OCI-LY3 (cell line): Measurements from ENCODE around the gene ADAMTS16.

Experiments used
- H2AFZ ChIP-seq: fragments of 200-600, 300-600 bp; shearing (Covaris generic); 2 replicates; pipeline ENCODE4 v1.6.0; 2014; ENCODE audit warnings: antibody characterized with exemption, low read depth, low read length
- H3K27ac ChIP-seq: fragments of 200-600, 300-600 bp; sonication (generic); 2 replicates; pipeline ENCODE4 v1.5.1; 2014; ENCODE audit warnings: mild to moderate bottlenecking, low read length, moderate library complexity, mixed read lengths
- H3K27me3 ChIP-seq: fragments of 200-600, 300-600 bp; sonication (generic); 2 replicates; pipeline ENCODE4 v1.6.1; 2014; ENCODE audit warnings: low read depth, low read length, mixed read lengths
- H3K36me3 ChIP-seq: fragments of 200-600, 300-600 bp; sonication (generic); replicated peaks from 2 replicates; pipeline ENCODE3; 2014; ENCODE audit warnings: low read depth, low read length, mixed read lengths
- H3K4me1 ChIP-seq: fragments of 300-600, 200-600 bp; sonication (generic); 2 replicates; pipeline ENCODE4 v1.6.1; 2014; ENCODE audit warnings: low read length, mixed read lengths
- H3K4me2 ChIP-seq: fragments of 200-600, 300-600 bp; sonication (generic); 2 replicates; pipeline ENCODE4 v1.6.1; 2014; ENCODE audit warnings: low read length, mixed read lengths
- H3K4me3 ChIP-seq: fragments of 300-600, 200-600 bp; sonication (generic); 2 replicates; pipeline ENCODE4 v1.5.1; 2014; ENCODE audit warnings: antibody characterized with exemption, mild to moderate bottlenecking, low read length, moderate library complexity
- H3K79me2 ChIP-seq: fragments of 300-600, 200-600 bp; shearing (Covaris generic); 2 replicates; pipeline ENCODE4 v1.6.1; 2014; ENCODE audit warnings: mild to moderate bottlenecking, low read length, mixed read lengths
- H3K9ac ChIP-seq: fragments of 300-600, 200-600 bp; shearing (Covaris generic); 2 replicates; pipeline ENCODE4 v1.6.0; 2014; ENCODE audit warnings: mild to moderate bottlenecking, low read length, moderate library complexity
- H3K9me3 ChIP-seq: fragments of 200-600, 300-600 bp; shearing (Covaris generic); 2 replicates; pipeline ENCODE4 v1.6.1; 2014; ENCODE audit warnings: low read length, mixed read lengths; ENCODE audit not compliant: insufficient read depth
- H4K20me1 ChIP-seq: fragments of 200-600, 300-600 bp; sonication (generic); 2 replicates; pipeline ENCODE4 v1.6.1; 2016; ENCODE audit warnings: low read length, mixed read lengths; ENCODE audit not compliant: insufficient read depth
- EZH2phosphoT487 ChIP-seq: fragments of 200-600 bp; shearing (Covaris generic); IDR thresholded peaks from 2 replicates; pipeline ENCODE4 v1.6.1; 2018; ENCODE audit warnings: antibody characterized with exemption, mixed run types, low read depth
- TF ChIP-seq, protein P1 (sequence below): fragments of 200-600, 300-600 bp; sonication (generic); IDR thresholded peaks from 2 replicates; pipeline ENCODE4 v1.5.1; 2014; ENCODE audit warnings: antibody characterized with exemption, low read length, low read depth

The ADAMTS16 gene

DNA sequence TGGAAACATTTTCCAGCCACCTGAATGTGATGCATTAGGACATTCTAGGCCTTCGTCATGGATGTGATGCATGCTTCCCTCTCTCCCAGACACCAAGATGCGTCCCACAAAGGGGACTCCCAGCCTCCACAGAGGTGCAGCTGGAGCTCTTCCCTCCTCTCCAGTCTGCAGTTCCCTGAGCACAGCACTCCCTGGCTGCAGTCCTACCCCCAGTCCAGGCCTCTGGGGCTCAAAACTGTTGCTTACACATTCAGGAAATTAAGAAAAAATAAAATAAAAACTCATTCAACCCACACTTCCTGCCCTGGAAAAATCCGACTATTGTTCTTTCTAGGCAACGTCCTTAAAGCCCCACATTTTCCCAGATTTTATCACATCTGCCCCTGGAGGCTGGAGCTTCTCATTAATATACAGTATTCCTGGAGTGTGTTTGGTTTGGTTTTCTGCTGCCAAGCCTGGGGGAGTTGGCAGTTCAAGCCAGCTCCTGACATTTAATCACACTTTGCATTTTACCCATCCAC lies 204.0 kb downstream of the ADAMTS16 start:
- no peak overlapping the region for H3K4me3 ChIP-seq
- H3K79me2 ChIP-seq, result no peaks in the 10 kb centered on the region
- no peaks in the 10 kb centered on the region for H3K9me3 ChIP-seq
- H3K27ac ChIP-seq, result no peak overlapping the region
- H3K9ac ChIP-seq, result no peak overlapping the region
- no peaks in the 10 kb centered on the region for H3K27me3 ChIP-seq
- H4K20me1 ChIP-seq, result no peaks in the 10 kb centered on the region
- H2AFZ ChIP-seq, result no peak overlapping the region
- no peaks in the 10 kb centered on the region for H3K36me3 ChIP-seq
- no peaks in the 10 kb centered on the region for H3K4me1 ChIP-seq
- H3K4me2 ChIP-seq, result no peak overlapping the region
- TF ChIP-seq, protein P1, sequence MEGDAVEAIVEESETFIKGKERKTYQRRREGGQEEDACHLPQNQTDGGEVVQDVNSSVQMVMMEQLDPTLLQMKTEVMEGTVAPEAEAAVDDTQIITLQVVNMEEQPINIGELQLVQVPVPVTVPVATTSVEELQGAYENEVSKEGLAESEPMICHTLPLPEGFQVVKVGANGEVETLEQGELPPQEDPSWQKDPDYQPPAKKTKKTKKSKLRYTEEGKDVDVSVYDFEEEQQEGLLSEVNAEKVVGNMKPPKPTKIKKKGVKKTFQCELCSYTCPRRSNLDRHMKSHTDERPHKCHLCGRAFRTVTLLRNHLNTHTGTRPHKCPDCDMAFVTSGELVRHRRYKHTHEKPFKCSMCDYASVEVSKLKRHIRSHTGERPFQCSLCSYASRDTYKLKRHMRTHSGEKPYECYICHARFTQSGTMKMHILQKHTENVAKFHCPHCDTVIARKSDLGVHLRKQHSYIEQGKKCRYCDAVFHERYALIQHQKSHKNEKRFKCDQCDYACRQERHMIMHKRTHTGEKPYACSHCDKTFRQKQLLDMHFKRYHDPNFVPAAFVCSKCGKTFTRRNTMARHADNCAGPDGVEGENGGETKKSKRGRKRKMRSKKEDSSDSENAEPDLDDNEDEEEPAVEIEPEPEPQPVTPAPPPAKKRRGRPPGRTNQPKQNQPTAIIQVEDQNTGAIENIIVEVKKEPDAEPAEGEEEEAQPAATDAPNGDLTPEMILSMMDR, result no peak
- no peak for TF ChIP-seq EZH2phosphoT487

DNA sequence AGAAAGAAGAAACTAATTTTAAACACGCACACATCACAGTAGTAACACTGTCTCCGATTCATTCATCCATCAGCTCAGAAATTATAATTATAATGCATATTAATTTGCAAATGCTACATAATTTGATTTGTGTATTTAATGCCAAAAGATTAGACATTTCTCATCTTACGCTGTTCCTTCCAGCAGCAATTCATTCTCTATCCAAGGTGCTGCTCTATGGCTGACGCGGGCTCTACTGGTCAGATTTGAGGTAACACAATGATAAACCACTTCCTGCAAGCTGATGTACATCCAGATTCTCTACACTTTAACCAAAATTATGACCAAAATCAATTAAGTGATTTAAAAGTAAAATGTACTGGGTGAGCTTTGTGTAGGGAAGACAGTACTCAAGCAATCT lies 204.5 kb downstream of the ADAMTS16 start:
- Histone ChIP-seq H3K4me3 (no peak overlapping the region), H3K4me1 (no peaks in the 10 kb centered on the region), H3K4me2 (no peak overlapping the region), H3K27me3 (no peaks in the 10 kb centered on the region), H4K20me1 (no peaks in the 10 kb centered on the region), H3K9ac (no peak overlapping the region), H3K9me3 (no peaks in the 10 kb centered on the region), H2AFZ (no peak overlapping the region), H3K36me3 (no peaks in the 10 kb centered on the region), H3K79me2 (no peaks in the 10 kb centered on the region), H3K27ac (no peak overlapping the region)
- TF ChIP-seq, protein P1, result no peak
- no peak for TF ChIP-seq EZH2phosphoT487

DNA sequence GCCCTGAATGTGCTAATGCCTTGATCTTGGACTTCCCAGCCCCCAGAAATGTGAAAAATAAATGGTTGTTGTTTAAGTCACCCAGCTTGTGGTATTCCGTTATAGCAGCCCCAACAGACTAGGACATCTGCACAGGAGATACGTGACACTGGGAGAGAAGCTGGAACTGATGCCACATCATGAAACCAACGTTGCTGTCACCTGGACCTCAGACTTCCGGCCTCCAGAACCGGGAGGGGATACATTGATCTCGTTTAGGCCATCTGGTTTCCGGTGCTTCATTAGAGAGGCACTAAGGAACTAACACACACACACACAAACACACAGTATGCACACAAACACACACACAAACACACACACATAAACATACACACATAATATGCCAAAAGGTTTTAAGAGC lies 207.3 kb downstream of the ADAMTS16 start:
- H3K9ac ChIP-seq, result no peak overlapping the region

DNA sequence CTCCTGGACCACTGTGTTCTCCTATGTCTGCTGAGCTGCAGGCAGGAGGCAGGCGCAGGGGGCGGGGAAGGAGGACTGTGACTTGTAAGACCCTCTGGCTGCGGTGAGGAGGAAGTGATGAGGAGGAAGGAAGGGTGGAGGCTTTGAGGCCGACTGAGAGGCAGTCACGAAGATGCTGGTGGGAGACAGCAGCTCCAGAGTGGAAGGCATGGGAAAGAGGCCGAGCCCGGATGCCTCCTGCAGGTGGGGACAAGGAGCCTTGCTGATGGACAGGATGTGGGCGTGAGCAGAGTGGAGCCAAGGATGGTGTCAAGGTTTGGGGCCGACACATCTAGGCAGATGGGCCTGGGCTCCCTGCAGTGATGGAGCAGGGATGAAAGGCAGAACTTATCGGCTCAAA lies 208.0 kb downstream of the ADAMTS16 start:
- H3K9me3 ChIP-seq, result no peaks in the 10 kb centered on the region
- no peak overlapping the region for H3K27ac ChIP-seq
- H4K20me1 ChIP-seq, result no peaks in the 10 kb centered on the region
- no peak overlapping the region for H2AFZ ChIP-seq
- H3K4me2 ChIP-seq, result no peak overlapping the region
- H3K79me2 ChIP-seq, result no peaks in the 10 kb centered on the region
- no peak overlapping the region for H3K9ac ChIP-seq
- no peak for TF ChIP-seq EZH2phosphoT487
- TF ChIP-seq, protein P1, result no peak
- H3K36me3 ChIP-seq, result no peaks in the 10 kb centered on the region
- H3K4me3 ChIP-seq, result no peak overlapping the region
- no peaks in the 10 kb centered on the region for H3K27me3 ChIP-seq
- no peaks in the 10 kb centered on the region for H3K4me1 ChIP-seq

More for the DNA sequence above, 207.3 kb downstream of the ADAMTS16 start:
- H3K79me2 ChIP-seq, result no peaks in the 10 kb centered on the region
- no peak overlapping the region for H3K27ac ChIP-seq
- no peak overlapping the region for H3K4me2 ChIP-seq
- H3K4me3 ChIP-seq, result no peak overlapping the region
- no peaks in the 10 kb centered on the region for H3K9me3 ChIP-seq
- H4K20me1 ChIP-seq, result no peaks in the 10 kb centered on the region
- H3K36me3 ChIP-seq, result no peaks in the 10 kb centered on the region
- no peak for TF ChIP-seq EZH2phosphoT487
- TF ChIP-seq, protein P1, result no peak
- H2AFZ ChIP-seq, result no peak overlapping the region
- H3K4me1 ChIP-seq, result no peaks in the 10 kb centered on the region
- no peaks in the 10 kb centered on the region for H3K27me3 ChIP-seq
